HepG2 (cell line): ENCODE results near the gene ILDR2. TPM values are rescaled to one million over a fixed set of nuclear protein-coding genes. Genes with fewer than 3 reads are reported as not detected.

Experiments used
- ATAC-seq: fragments of 200-7000 bp; cut with Tn5 transposase; 3 replicates; pipeline ENCODE4 v1.9.1; 2020; ENCODE audit warnings: mild to moderate bottlenecking, moderate library complexity
- BruUV-seq: library from RNA; stranded (reverse); fragments of 400-500 nt; replicated peaks from 2 replicates; lab custom pipeline; 2021; lab: Mats Ljungman, UMichigan
- CTCF ChIA-PET: fragments of 300-600 bp; formaldehyde crosslinking; extraction: SDS; loops from one replicate; lab custom pipeline; 2021; ENCODE audit warnings: low total read pairs, inconsistent platforms, low intra/inter-chr PET ratio; lab: Yijun Ruan, JAX
- POLR2A ChIA-PET: fragments of 350-600 bp; sonication (Branson Sonifier 250); formaldehyde crosslinking; loops from one replicate; lab custom pipeline; 2020; ENCODE audit warnings: antibody characterized with exemption, inconsistent platforms; lab: Yijun Ruan, JAX
- DNase-seq: peaks from one replicate; pipeline ENCODE4 v3.0.0-alpha.2; 2015; ENCODE audit warnings: low spot score
- FAIRE-seq: peaks from 3 replicates; lab custom pipeline; 2011; peaks lifted over from hg19 to GRCh38; lab: Jason Lieb, UNC
- H2AFZ ChIP-seq: one replicate; pipeline ENCODE4 v1.6.1; 2011; ENCODE audit warnings: low read length, inconsistent platforms
- H3K27ac ChIP-seq: fragments of 300-600 bp; 3 replicates; pipeline ENCODE4 v1.8.0; 2011; ENCODE audit warnings: mixed run types, mild to moderate bottlenecking, mixed read lengths, low read length, inconsistent platforms; ENCODE audit not compliant: insufficient read depth; ENCODE audit errors: extremely low read length
- H3K27me3 ChIP-seq, 2 experiments: fragments of 200-600 bp in 1 of 2; 2 replicates in 1 of 2; 3 replicates in 1 of 2; pipeline versions ENCODE4 v1.6.0 to v1.8.0; 2011; ENCODE audit warnings: low read length in 2 of 2, mild to moderate bottlenecking in 2 of 2, moderate library complexity in 2 of 2, inconsistent platforms in 1 of 2; ENCODE audit not compliant: insufficient read depth in 2 of 2, control insufficient read depth in 1 of 2
- H3K36me3 ChIP-seq, 2 experiments: fragments of 200-600 bp in 1 of 2; replicated peaks in 1 of 2; 2 replicates in 1 of 2; 3 replicates in 1 of 2; pipeline versions ENCODE4 v1.5.1 to v1.8.0; 2011; ENCODE audit warnings: low read length in 2 of 2, inconsistent platforms in 1 of 2; ENCODE audit not compliant: insufficient read depth in 2 of 2, control insufficient read depth in 1 of 2
- H3K4me1 ChIP-seq: 2 replicates; pipeline ENCODE4 v1.5.1; 2012; ENCODE audit warnings: low read length, inconsistent platforms; ENCODE audit not compliant: insufficient read depth
- H3K4me2 ChIP-seq: 2 replicates; pipeline ENCODE4 v1.6.0; 2011; ENCODE audit warnings: low read depth, low read length, inconsistent platforms
- H3K4me3 ChIP-seq, 3 experiments: fragments of 200-600 bp in 1 of 3; sonication (generic), shearing (Covaris generic) in 1 of 3; replicated peaks in 1 of 3; 2 replicates each; pipeline ENCODE4 v1.5.1; 2011 to 2016; ENCODE audit warnings: low read length in 3 of 3, inconsistent platforms in 2 of 3, low read depth in 2 of 3, mild to moderate bottlenecking in 2 of 3, control low read depth in 1 of 3, mixed read lengths in 1 of 3; ENCODE audit not compliant: insufficient read depth in 1 of 3
- H3K79me2 ChIP-seq: one replicate; pipeline ENCODE4 v1.6.1; 2011; ENCODE audit warnings: low read length, inconsistent platforms; ENCODE audit not compliant: insufficient read depth
- H3K9ac ChIP-seq: 2 replicates; pipeline ENCODE4 v1.6.0; 2011; ENCODE audit warnings: mild to moderate bottlenecking, low read depth, low read length, inconsistent platforms; ENCODE audit not compliant: insufficient read depth
- H3K9me3 ChIP-seq: 2 replicates; pipeline ENCODE4 v1.5.1; 2012; ENCODE audit warnings: mild to moderate bottlenecking, low read length
- H4K20me1 ChIP-seq: 2 replicates; pipeline ENCODE4 v1.6.0; 2011; ENCODE audit warnings: inconsistent platforms, mild to moderate bottlenecking, low read length, moderate library complexity; ENCODE audit not compliant: insufficient read depth
- CAMTA2 ChIP-seq: sonication (generic); formaldehyde crosslinking; IDR thresholded peaks from 2 replicates; pipeline ENCODE4 v1.4.0; 2020; ENCODE audit warnings: mild to moderate bottlenecking, missing genetic modification reagents, borderline replicate concordance
- PCBP2 ChIP-seq: fragments of 200-400 bp; formaldehyde crosslinking; optimal IDR thresholded peaks from 2 replicates; pipeline ENCODE3; 2018; ENCODE audit warnings: low read length, low read depth; ENCODE audit not compliant: poor library complexity, severe bottlenecking
- ZFAT ChIP-seq: sonication (generic); formaldehyde crosslinking; conservative IDR thresholded peaks from 2 replicates; pipeline ENCODE4 v1.8.1; 2023; ENCODE audit warnings: missing genetic modification reagents, inconsistent platforms
- ZMAT3 ChIP-seq: sonication (generic); formaldehyde crosslinking; conservative IDR thresholded peaks from 2 replicates; pipeline ENCODE4 v1.7.0; 2021; ENCODE audit warnings: missing genetic modification reagents
- ZNF337 ChIP-seq: sonication (generic); formaldehyde crosslinking; IDR thresholded peaks from 2 replicates; pipeline ENCODE4 v1.5.1; 2020; ENCODE audit warnings: missing genetic modification reagents, low read depth, mild to moderate bottlenecking, borderline replicate concordance
- WGBS: methylation state at CpG from one replicate; pipeline ENCODE4 v1.1.6; 2017; ENCODE audit warnings: low lambda C conversion rate; 5-methylcytosine and 5-hydroxymethylcytosine counted together
- in situ Hi-C: cut with HindIII; loops from 2 replicates; pipeline ENCODE4 v1.10.0; 2017; ENCODE audit warnings: low pct_unique_long_range_greater_than_20kb; ENCODE audit not compliant: extremely low pct_ligation_motif_present
- intact Hi-C: fragments of 100-400 bp; cut with micrococcal nuclease; formaldehyde crosslinking; loops from one replicate; pipeline ENCODE4 v1.10.0; 2022; ENCODE audit not compliant: unreplicated experiment
- polyA plus RNA-seq, 8 experiments: library from polyadenylated mRNA; depleted of rRNA in 3 of 8; stranded (reverse) in 7 of 8; unstranded in 1 of 8; fragments of >200 nt; fragmentation: Illumina TruSeq in 4 of 8; extraction: Trizol in 4 of 8; gene quantifications; 2 replicates each; pipeline versions ENCODE4 v1.2.1 to v1.2.3, GENCODE V29; 2011 to 2016; ENCODE audit warnings: low read depth in 4 of 8, missing spikeins in 1 of 8, mixed read lengths in 1 of 8; ENCODE audit not compliant: insufficient read depth in 1 of 8
- total RNA-seq, 5 experiments: library from RNA; depleted of rRNA; stranded (reverse); fragments of >200 nt; fragmentation: Illumina TruSeq; extraction: Trizol; gene quantifications; 2 replicates each; pipeline ENCODE4 v1.2.3, GENCODE V29; 2016; ENCODE audit warnings: low read depth in 1 of 5
- TF ChIP-seq, protein P1 (sequence below): sonication (generic); formaldehyde crosslinking; IDR thresholded peaks from 2 replicates; pipeline ENCODE4 v1.4.0; 2020; ENCODE audit warnings: mild to moderate bottlenecking, missing genetic modification reagents
- TF ChIP-seq, protein P2 (sequence below): sonication (generic); formaldehyde crosslinking; IDR thresholded peaks from 2 replicates; pipeline ENCODE4 v1.4.0; 2020; ENCODE audit warnings: mild to moderate bottlenecking, missing genetic modification reagents
- TF ChIP-seq, protein P3 (sequence below): sonication (generic); formaldehyde crosslinking; IDR thresholded peaks from 2 replicates; pipeline ENCODE4 v1.5.0; 2020; ENCODE audit warnings: mild to moderate bottlenecking, missing genetic modification reagents, borderline replicate concordance

The ILDR2 gene
- total and polyA plus RNA-seq, 2 of the 13 experiments (the other 11 are each of a cell fraction or from before 2014, with no cell fraction given), result 0.04 TPM; not detected in 1

DNA sequence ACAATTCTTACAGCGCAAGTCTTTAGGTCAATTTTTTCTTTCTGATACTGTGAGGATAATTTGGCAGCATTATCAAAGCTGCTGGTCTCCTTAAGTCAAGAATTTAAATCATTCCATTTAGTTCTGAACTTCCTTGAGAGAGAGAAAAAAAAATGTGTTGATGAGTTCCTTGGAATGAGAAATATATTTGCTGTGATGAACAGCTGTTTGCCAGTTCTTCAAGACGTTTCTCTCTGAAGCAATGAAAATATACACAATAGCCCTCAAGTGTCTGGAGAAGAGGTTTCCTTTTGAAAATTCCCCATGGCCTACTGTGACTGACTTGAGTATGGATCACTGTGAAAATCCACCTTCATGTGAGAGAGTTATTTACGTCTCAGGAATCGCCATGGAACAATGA, 68.3 kb downstream of the ILDR2 start:
- no peaks in the 10 kb centered on the region for H3K4me1 ChIP-seq
- no peaks in the 10 kb centered on the region for H3K79me2 ChIP-seq
- H3K27ac ChIP-seq, result no peak overlapping the region
- H3K27me3 ChIP-seq, result peaks cover 0 to 4% of the 10 kb centered on the region in 2 experiments; a peak in 1 of 5 replicates
- FAIRE-seq (no peak), DNase-seq (no peak), ATAC-seq (no peak)
- in situ Hi-C loops (no loop called here), intact Hi-C loops (no loop called here)
- TF ChIP-seq ZFAT (CRISPR knock-in tag) (no peak), ZMAT3 (no peak), PCBP2 (no peak)
- TF ChIP-seq, protein P1, sequence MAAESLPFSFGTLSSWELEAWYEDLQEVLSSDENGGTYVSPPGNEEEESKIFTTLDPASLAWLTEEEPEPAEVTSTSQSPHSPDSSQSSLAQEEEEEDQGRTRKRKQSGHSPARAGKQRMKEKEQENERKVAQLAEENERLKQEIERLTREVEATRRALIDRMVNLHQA (CRISPR knock-in tag), result no peak
- TF ChIP-seq, protein P2, sequence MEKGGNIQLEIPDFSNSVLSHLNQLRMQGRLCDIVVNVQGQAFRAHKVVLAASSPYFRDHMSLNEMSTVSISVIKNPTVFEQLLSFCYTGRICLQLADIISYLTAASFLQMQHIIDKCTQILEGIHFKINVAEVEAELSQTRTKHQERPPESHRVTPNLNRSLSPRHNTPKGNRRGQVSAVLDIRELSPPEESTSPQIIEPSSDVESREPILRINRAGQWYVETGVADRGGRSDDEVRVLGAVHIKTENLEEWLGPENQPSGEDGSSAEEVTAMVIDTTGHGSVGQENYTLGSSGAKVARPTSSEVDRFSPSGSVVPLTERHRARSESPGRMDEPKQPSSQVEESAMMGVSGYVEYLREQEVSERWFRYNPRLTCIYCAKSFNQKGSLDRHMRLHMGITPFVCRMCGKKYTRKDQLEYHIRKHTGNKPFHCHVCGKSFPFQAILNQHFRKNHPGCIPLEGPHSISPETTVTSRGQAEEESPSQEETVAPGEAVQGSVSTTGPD (CRISPR knock-in tag), result no peak
- H3K4me2 ChIP-seq, result no peak overlapping the region
- no peaks in the 10 kb centered on the region for H3K36me3 ChIP-seq
- POLR2A ChIA-PET, result no interaction called here
- no peaks in the 10 kb centered on the region for H4K20me1 ChIP-seq
- CTCF ChIA-PET, result interaction anchor here (0.6 kb wide), 1 partner anchor 152 kb away, joined by 3 read pairs; no protein-coding TSS in a partner anchor
- H3K9ac ChIP-seq, result no peak overlapping the region
- no TSS peak for BruUV-seq
- 25% methylated on average over 4 of the region's 4 CpGs for WGBS
- no peak overlapping the region for H2AFZ ChIP-seq
- H3K9me3 ChIP-seq, result no peaks in the 10 kb centered on the region
- H3K4me3 ChIP-seq, result no peak overlapping the region

DNA sequence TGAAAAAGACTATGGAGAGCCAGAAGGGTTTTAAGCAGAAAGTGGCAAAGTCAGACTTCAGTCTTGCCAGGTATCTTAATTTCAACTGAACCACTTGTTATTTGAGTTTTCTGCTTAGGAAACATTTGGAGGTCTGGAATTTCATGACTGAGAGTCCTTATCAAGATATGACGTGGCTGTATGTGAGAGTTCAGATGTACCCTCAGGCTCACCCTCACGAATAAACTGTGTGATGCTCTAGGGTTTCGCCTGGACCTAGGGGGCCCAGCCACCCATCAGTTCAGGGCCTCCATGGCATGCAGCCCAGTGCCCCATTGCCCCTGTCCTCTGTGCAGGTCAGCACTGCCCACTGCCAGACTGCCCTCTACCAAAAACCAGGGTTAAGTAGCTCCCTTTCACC, 68.7 kb downstream of the ILDR2 start:
- 0% methylated on average over 3 of the region's 3 CpGs for WGBS
- intact Hi-C loops, result no loop called here
- H3K4me1 ChIP-seq, result no peaks in the 10 kb centered on the region
- CTCF ChIA-PET, result interaction anchor here (0.6 kb wide), 1 partner anchor 152 kb away, joined by 3 read pairs; no protein-coding TSS in a partner anchor
- no peaks in the 10 kb centered on the region for H3K36me3 ChIP-seq
- H3K9me3 ChIP-seq, result no peaks in the 10 kb centered on the region
- BruUV-seq, result no TSS peak
- no peaks in the 10 kb centered on the region for H4K20me1 ChIP-seq
- no peaks in the 10 kb centered on the region for H3K79me2 ChIP-seq
- H3K9ac ChIP-seq, result no peak overlapping the region
- ATAC-seq, result no peak
- peaks cover 0 to 4% of the 10 kb centered on the region in 2 experiments; a peak in 1 of 5 replicates for H3K27me3 ChIP-seq
- no peak overlapping the region for H3K4me3 ChIP-seq
- POLR2A ChIA-PET, result no interaction called here
- no peak overlapping the region for H3K4me2 ChIP-seq
- no peak for DNase-seq
- FAIRE-seq, result no peak
- H3K27ac ChIP-seq, result no peak overlapping the region
- in situ Hi-C loops, result no loop called here
- H2AFZ ChIP-seq, result no peak overlapping the region
- TF ChIP-seq CAMTA2 (CRISPR knock-in tag), result no peak
- TF ChIP-seq, protein P3, sequence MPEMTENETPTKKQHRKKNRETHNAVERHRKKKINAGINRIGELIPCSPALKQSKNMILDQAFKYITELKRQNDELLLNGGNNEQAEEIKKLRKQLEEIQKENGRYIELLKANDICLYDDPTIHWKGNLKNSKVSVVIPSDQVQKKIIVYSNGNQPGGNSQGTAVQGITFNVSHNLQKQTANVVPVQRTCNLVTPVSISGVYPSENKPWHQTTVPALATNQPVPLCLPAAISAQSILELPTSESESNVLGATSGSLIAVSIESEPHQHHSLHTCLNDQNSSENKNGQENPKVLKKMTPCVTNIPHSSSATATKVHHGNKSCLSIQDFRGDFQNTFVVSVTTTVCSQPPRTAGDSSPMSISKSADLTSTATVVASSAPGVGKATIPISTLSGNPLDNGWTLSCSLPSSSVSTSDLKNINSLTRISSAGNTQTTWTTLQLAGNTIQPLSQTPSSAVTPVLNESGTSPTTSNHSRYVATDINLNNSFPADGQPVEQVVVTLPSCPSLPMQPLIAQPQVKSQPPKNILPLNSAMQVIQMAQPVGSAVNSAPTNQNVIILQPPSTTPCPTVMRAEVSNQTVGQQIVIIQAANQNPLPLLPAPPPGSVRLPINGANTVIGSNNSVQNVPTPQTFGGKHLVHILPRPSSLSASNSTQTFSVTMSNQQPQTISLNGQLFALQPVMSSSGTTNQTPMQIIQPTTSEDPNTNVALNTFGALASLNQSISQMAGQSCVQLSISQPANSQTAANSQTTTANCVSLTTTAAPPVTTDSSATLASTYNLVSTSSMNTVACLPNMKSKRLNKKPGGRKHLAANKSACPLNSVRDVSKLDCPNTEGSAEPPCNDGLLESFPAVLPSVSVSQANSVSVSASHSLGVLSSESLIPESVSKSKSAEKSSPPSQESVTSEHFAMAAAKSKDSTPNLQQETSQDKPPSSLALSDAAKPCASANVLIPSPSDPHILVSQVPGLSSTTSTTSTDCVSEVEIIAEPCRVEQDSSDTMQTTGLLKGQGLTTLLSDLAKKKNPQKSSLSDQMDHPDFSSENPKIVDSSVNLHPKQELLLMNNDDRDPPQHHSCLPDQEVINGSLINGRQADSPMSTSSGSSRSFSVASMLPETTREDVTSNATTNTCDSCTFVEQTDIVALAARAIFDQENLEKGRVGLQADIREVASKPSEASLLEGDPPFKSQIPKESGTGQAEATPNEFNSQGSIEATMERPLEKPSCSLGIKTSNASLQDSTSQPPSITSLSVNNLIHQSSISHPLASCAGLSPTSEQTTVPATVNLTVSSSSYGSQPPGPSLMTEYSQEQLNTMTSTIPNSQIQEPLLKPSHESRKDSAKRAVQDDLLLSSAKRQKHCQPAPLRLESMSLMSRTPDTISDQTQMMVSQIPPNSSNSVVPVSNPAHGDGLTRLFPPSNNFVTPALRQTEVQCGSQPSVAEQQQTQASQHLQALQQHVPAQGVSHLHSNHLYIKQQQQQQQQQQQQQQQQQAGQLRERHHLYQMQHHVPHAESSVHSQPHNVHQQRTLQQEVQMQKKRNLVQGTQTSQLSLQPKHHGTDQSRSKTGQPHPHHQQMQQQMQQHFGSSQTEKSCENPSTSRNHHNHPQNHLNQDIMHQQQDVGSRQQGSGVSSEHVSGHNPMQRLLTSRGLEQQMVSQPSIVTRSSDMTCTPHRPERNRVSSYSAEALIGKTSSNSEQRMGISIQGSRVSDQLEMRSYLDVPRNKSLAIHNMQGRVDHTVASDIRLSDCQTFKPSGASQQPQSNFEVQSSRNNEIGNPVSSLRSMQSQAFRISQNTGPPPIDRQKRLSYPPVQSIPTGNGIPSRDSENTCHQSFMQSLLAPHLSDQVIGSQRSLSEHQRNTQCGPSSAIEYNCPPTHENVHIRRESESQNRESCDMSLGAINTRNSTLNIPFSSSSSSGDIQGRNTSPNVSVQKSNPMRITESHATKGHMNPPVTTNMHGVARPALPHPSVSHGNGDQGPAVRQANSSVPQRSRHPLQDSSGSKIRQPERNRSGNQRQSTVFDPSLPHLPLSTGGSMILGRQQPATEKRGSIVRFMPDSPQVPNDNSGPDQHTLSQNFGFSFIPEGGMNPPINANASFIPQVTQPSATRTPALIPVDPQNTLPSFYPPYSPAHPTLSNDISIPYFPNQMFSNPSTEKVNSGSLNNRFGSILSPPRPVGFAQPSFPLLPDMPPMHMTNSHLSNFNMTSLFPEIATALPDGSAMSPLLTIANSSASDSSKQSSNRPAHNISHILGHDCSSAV (CRISPR knock-in tag), result no peak
- TF ChIP-seq ZNF337 (CRISPR knock-in tag), result no peak
